Calu3 (cell line): ENCODE data around the gene NCAN. TPM values are rescaled to one million over a fixed set of nuclear protein-coding genes. Genes with fewer than 3 reads are reported as not detected.

ENCODE experiments used
- BruUV-seq: library from RNA; stranded (reverse); fragments of 400-500 nt; replicated peaks from 2 replicates; lab custom pipeline; 2021; lab: Mats Ljungman, UMichigan
- CTCF ChIA-PET: fragments of 300-600 bp; sonication (Branson Sonifier 250); formaldehyde crosslinking; loops from one replicate; lab custom pipeline; 2022; ENCODE audit warnings: antibody characterized with exemption; lab: Charles Lee
- DNase-seq: peaks from one replicate; pipeline ENCODE4 v3.0.0; 2022
- H3K27ac Mint-ChIP-seq: one replicate; pipeline ENCODE4 v1.8.0; 2022; ENCODE audit warnings: mixed read lengths; ENCODE audit not compliant: unreplicated experiment
- H3K27me3 Mint-ChIP-seq: one replicate; pipeline ENCODE4 v1.8.0; 2022; ENCODE audit warnings: mixed read lengths; ENCODE audit not compliant: unreplicated experiment
- H3K36me3 Mint-ChIP-seq: one replicate; pipeline ENCODE4 v1.8.0; 2022; ENCODE audit warnings: mild to moderate bottlenecking, moderate library complexity, mixed read lengths; ENCODE audit not compliant: insufficient read depth, unreplicated experiment
- H3K4me1 Mint-ChIP-seq: one replicate; pipeline ENCODE4 v1.8.0; 2022; ENCODE audit warnings: mild to moderate bottlenecking, low read depth, mixed read lengths; ENCODE audit not compliant: unreplicated experiment
- H3K4me3 Mint-ChIP-seq: one replicate; pipeline ENCODE4 v1.8.0; 2022; ENCODE audit warnings: mild to moderate bottlenecking, low read depth, moderate library complexity, mixed read lengths; ENCODE audit not compliant: unreplicated experiment
- H3K9me3 Mint-ChIP-seq: one replicate; pipeline ENCODE4 v1.8.0; 2022; ENCODE audit warnings: low read depth, mixed read lengths; ENCODE audit not compliant: unreplicated experiment
- intact Hi-C: fragments of 100-400 bp; cut with micrococcal nuclease; formaldehyde crosslinking; loops from one replicate; pipeline ENCODE4 v1.10.0; 2022; ENCODE audit not compliant: unreplicated experiment
- total RNA-seq: library from RNA; stranded (reverse); gene quantifications from 2 replicates; pipeline ENCODE4 v1.2.3, GENCODE V29; 2022
- TF ChIP-seq, protein P1 (sequence below): fragments of 200-600 bp; IDR thresholded peaks from one replicate; pipeline ENCODE4 v1.8.0; 2022; ENCODE audit warnings: antibody characterized with exemption; ENCODE audit not compliant: unreplicated experiment

NCAN gene
- total RNA-seq, 1 experiment from 2014 or later = not detected

DNA sequence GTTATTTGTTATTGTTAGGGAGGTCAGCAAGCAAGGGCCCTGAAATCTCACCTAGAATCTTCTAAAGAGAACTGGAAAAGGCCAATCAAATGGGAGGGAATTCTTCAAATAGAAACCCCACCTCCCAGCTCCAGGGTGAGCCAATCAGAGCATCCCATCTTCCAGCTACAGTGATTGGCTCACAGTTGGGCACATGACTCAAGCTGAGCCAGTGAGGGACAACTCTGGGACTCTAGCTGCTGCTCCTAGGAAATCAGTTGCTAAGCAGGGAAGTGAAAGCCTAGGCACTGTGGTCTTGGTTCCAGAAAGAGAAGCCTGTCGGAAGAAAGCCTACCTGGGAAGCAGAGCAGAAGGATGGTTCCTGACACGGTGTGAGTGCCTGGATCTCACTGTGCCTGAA is 48.0 kb downstream of the NCAN start:
- intact Hi-C loops = no loop called here
- no peaks in the 10 kb centered on the region for H3K9me3 Mint-ChIP-seq
- no peak for DNase-seq
- H3K27ac Mint-ChIP-seq = no peak overlapping the region
- CTCF ChIA-PET = no interaction called here
- no TSS peak for BruUV-seq
- H3K4me1 Mint-ChIP-seq = peaks cover 8% of the 10 kb centered on the region
- TF ChIP-seq, protein P1, sequence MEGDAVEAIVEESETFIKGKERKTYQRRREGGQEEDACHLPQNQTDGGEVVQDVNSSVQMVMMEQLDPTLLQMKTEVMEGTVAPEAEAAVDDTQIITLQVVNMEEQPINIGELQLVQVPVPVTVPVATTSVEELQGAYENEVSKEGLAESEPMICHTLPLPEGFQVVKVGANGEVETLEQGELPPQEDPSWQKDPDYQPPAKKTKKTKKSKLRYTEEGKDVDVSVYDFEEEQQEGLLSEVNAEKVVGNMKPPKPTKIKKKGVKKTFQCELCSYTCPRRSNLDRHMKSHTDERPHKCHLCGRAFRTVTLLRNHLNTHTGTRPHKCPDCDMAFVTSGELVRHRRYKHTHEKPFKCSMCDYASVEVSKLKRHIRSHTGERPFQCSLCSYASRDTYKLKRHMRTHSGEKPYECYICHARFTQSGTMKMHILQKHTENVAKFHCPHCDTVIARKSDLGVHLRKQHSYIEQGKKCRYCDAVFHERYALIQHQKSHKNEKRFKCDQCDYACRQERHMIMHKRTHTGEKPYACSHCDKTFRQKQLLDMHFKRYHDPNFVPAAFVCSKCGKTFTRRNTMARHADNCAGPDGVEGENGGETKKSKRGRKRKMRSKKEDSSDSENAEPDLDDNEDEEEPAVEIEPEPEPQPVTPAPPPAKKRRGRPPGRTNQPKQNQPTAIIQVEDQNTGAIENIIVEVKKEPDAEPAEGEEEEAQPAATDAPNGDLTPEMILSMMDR = no peak
- no peaks in the 10 kb centered on the region for H3K36me3 Mint-ChIP-seq
- H3K27me3 Mint-ChIP-seq = peaks cover 77% of the 10 kb centered on the region
- H3K4me3 Mint-ChIP-seq = no peak overlapping the region

DNA sequence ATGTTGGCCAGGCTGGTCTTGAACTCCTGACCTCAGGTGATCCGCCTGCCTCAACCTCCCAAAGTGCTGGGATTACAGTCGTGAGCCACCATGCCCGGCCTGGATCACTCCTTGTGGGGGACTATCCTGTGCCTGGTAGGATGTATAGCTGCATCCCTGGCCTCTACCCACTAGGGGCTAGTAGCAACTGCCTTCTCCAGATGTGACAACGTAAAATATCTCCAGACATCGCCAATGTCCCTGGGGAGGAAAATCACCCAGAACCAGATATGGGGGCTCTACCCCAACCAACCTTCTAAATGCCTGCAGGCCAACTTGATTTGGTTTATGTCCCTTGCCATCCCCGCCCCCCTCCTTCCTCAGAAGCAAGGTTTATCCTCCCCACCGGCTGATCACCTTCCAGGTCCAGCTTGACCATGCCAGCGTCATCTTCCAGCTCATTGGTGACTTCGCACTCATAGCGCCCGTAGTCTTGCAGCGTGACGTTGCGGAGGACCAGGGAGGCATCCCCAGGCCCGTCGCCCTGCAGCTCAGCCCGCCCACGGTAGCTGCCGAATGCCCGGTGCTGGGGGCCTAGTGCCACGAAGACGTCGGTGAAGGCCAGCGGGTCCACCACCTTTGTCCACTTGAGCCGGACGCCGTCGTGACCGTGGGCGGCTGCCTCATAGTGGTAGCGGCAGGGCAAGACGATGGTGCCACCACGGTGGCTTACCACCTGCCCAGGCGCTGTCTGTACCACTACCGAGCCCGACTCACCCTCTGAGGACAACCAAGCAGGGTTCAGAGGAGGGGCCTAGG is 48.9 kb downstream of the NCAN start:
- intact Hi-C loops = no loop called here
- H3K27me3 Mint-ChIP-seq = peaks cover 75% of the 10 kb centered on the region
- H3K36me3 Mint-ChIP-seq = no peaks in the 10 kb centered on the region
- TF ChIP-seq, protein P1 = no peak
- no peak overlapping the region for H3K27ac Mint-ChIP-seq
- H3K4me3 Mint-ChIP-seq = no peak overlapping the region
- peaks cover 8% of the 10 kb centered on the region for H3K4me1 Mint-ChIP-seq
- no TSS peak for BruUV-seq
- CTCF ChIA-PET = no interaction called here
- no peak for DNase-seq
- no peaks in the 10 kb centered on the region for H3K9me3 Mint-ChIP-seq

DNA sequence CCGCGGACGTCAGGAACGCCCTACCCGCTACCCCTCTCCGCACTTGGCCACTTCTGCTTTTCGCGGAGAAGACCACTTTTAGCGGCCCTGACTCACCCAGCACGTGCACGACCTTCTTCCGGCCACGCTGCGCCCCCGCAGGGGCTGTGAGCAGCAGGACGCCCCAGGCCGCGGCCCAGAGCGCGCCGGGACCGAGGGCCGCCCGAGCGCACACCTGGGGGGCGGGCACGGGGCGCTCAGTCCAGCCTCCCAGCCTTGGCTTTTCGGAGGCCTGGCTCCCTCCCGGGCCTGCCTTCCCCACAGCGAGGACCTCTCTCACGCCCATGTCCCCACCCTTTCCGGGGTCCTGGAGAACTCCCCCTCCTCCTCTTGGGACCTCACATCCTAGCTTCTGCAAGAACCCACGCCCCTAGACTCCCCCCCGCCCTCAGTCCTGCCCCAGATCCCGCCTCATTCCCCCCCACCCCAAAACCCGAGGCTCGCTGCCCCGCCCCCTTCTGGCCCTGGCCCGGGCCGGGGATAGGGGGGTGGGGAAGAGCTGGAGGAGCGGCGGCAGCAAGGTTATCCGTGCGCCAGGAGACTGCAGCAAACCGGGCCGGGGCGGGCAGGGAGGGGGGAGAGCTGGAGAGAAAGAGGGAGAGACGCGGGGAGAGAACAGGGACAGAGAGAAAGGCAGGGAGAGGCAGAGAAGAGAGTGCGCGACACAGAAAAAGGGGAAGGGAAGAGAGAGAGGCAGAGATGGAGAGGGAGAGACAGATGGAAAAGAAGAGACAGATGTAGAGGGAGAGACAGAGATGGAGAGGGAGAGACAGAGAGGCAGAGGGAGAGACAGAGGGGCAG is 49.8 kb downstream of the NCAN start:
- intact Hi-C loops = no loop called here
- H3K4me3 Mint-ChIP-seq = no peak overlapping the region
- CTCF ChIA-PET = interaction anchor here (0.6 kb wide), 1 partner anchor 58 kb away, joined by 3 read pairs; the partner anchor contains the start of gene NR2C2AP

More for the DNA sequence above, 49.8 kb downstream of the NCAN start:
- no peaks in the 10 kb centered on the region for H3K36me3 Mint-ChIP-seq
- H3K9me3 Mint-ChIP-seq = no peaks in the 10 kb centered on the region
- peaks cover 7% of the 10 kb centered on the region for H3K4me1 Mint-ChIP-seq
- DNase-seq = no peak
- BruUV-seq = no TSS peak
- H3K27ac Mint-ChIP-seq = no peak overlapping the region
- peaks cover 75% of the 10 kb centered on the region for H3K27me3 Mint-ChIP-seq
- TF ChIP-seq, protein P1 = no peak
